ENCODE results near the gene ABCF2. TPM values are rescaled to one million over a fixed set of nuclear protein-coding genes. Genes with fewer than 3 reads are reported as not detected.

ABCF2 gene
- total RNA-seq, 1 experiment from 2014 or later = 45.8 TPM

DNA sequence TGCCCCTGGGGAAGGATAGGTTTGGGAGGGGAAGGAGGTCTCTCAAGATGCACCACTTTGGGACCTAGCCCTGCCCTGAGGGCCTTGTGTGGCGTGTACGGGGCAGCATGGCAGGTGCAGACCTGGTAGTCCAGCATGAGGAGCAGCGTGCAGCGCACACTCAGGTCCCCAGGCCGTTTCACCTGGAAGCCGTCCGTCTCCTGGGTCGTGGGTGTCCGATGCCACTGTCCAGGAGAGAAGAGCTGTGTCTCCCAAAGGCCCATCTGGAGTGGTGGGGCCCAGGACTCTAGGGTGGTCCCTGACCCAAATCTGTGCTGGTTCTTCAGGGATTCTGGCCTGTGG is 14.7 kb upstream of the ABCF2 start:
- H3K4me1 ChIP-seq (replicated peaks; ENCODE audit: insufficient read depth) = no peaks in the 10 kb centered on the region
- no peak overlapping the region for H3K4me2 ChIP-seq
- ChIA-PET CTCF (no interaction called here), POLR2A (ENCODE audit: unreplicated experiment) (no interaction called here)
- BruUV-seq (replicated peaks) = no TSS peak
- H3K9me3 ChIP-seq (ENCODE audit: insufficient read depth, low read depth) = no peaks in the 10 kb centered on the region
- H3K27ac ChIP-seq = no peak overlapping the region
- H4K20me1 ChIP-seq (ENCODE audit: insufficient read depth) = peaks cover 21% of the 10 kb centered on the region; the same call in 1 of the 2 replicates
- H3K79me2 ChIP-seq (ENCODE audit: low read depth) = no peaks in the 10 kb centered on the region
- H2AFZ ChIP-seq = no peak overlapping the region
- no peak for DNase-seq
- peaks cover 16% of the 10 kb centered on the region for H3F3A ChIP-seq (ENCODE audit: insufficient read depth, low read depth)
- no peak for TF ChIP-seq EZH2 (IDR thresholded peaks at IDR 0.05; ENCODE audit: low read depth)
- TF ChIP-seq, protein P1, sequence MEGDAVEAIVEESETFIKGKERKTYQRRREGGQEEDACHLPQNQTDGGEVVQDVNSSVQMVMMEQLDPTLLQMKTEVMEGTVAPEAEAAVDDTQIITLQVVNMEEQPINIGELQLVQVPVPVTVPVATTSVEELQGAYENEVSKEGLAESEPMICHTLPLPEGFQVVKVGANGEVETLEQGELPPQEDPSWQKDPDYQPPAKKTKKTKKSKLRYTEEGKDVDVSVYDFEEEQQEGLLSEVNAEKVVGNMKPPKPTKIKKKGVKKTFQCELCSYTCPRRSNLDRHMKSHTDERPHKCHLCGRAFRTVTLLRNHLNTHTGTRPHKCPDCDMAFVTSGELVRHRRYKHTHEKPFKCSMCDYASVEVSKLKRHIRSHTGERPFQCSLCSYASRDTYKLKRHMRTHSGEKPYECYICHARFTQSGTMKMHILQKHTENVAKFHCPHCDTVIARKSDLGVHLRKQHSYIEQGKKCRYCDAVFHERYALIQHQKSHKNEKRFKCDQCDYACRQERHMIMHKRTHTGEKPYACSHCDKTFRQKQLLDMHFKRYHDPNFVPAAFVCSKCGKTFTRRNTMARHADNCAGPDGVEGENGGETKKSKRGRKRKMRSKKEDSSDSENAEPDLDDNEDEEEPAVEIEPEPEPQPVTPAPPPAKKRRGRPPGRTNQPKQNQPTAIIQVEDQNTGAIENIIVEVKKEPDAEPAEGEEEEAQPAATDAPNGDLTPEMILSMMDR (conservative IDR thresholded peaks at IDR 0.05) = no peak
- no peak overlapping the region for H3K4me3 ChIP-seq
- H3K9me2 ChIP-seq (ENCODE audit: insufficient read depth) = no peaks in the 10 kb centered on the region
- H3K27me3 ChIP-seq (ENCODE audit: insufficient read depth, low read depth) = 0 out of 2 replicates have a peak, but pooled peaks cover 11% of the 10 kb centered on the region
- H3K36me3 ChIP-seq (ENCODE audit: low read depth) = 0 out of 2 replicates have a peak, but pooled peaks cover 6% of the 10 kb centered on the region
- intact Hi-C loops (cut with micrococcal nuclease; ENCODE audit: unreplicated experiment) = loop anchor here (5.0 kb wide), 1 partner anchor 69 kb away; no protein-coding TSS in a partner anchor

DNA sequence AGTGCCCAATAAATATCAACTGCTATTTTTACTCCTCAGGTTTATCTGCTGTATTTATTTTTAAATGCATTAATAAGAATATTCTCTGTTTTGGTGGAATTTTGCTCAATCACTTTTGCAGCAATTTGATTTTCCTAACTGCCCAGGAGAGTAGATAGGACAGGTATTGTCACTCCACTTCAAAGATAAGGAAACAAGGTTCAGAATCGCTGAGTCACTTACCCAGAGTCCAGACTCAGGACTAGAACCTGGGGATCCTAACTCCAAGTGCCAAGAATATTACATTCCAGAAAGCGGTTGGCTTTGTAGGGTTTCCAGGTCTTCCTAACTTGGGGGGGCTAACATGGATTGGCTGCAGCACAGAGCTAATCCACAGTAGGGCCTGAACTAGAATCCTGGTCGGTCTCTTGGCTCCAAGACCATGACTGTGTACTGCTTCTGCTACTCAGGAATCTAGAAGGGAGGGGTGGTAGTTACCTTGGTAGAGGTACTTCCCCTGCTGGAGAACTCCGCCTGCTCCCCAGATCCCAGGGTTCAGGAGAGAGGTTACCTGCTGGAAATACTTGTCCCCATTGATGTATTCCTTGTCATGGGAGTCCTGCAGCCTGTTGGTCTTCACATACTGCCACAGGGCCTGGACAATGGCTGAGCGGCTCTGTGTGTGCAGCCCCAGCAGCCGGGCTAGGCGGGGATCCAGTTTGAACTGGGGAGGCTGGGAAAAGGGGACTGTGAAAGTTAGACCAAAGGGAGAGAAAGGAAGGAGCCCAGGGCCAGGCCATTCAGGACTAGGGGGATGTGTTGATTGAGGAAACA is 14.1 kb upstream of the ABCF2 start:
- Histone ChIP-seq H3F3A (ENCODE audit: insufficient read depth, low read depth) (peaks cover 16% of the 10 kb centered on the region), H3K9me3 (ENCODE audit: insufficient read depth, low read depth) (no peaks in the 10 kb centered on the region), H3K27ac (no peak overlapping the region), H3K4me2 (no peak overlapping the region), H3K4me3 (no peak overlapping the region), H3K27me3 (ENCODE audit: insufficient read depth, low read depth) (0 out of 2 replicates have a peak, but pooled peaks cover 5% of the 10 kb centered on the region), H3K79me2 (ENCODE audit: low read depth) (peaks cover 4% of the 10 kb centered on the region; the same call in 1 of the 2 replicates), H3K9me2 (ENCODE audit: insufficient read depth) (no peaks in the 10 kb centered on the region), H2AFZ (no peak overlapping the region), H3K36me3 (ENCODE audit: low read depth) (0 out of 2 replicates have a peak, but pooled peaks cover 11% of the 10 kb centered on the region), H4K20me1 (ENCODE audit: insufficient read depth) (peaks cover 26% of the 10 kb centered on the region), H3K4me1 (replicated peaks; ENCODE audit: insufficient read depth) (no peaks in the 10 kb centered on the region)
- ChIA-PET POLR2A (ENCODE audit: unreplicated experiment) (interaction anchor here (0.7 kb wide), 1 partner anchor 14 kb away, joined by 3 read pairs; no protein-coding TSS in a partner anchor), CTCF (no interaction called here)
- BruUV-seq (replicated peaks) = no TSS peak
- DNase-seq = no peak
- TF ChIP-seq EZH2 (IDR thresholded peaks at IDR 0.05; ENCODE audit: low read depth) = no peak
- TF ChIP-seq, protein P1 (conservative IDR thresholded peaks at IDR 0.05) = no peak
- intact Hi-C loops (cut with micrococcal nuclease; ENCODE audit: unreplicated experiment) = loop anchor here (5.0 kb wide), 1 partner anchor 69 kb away; no protein-coding TSS in a partner anchor

DNA sequence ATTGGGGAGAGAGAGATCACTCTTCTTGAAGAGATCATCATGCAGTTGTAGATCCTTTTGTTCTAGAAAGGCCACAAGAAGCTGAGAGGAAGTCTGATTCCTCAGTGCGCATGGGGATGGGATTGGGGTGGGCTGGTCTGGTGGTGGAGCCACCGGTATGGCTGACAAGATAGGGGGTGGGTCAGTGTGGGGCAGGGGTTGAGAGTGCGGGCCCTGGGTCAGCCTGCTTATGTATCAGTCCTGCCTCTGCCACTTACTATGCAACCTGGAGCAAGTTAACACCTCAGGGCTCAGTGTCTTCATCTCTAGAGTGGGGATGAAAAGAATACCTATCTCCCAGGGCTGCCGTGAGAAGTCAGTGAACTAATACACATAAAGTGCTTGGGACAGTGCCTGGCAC is 13.5 kb upstream of the ABCF2 start:
- Histone ChIP-seq H3K27me3 (ENCODE audit: insufficient read depth, low read depth) (no peaks in the 10 kb centered on the region), H3K9me2 (ENCODE audit: insufficient read depth) (no peaks in the 10 kb centered on the region), H4K20me1 (ENCODE audit: insufficient read depth) (peaks cover 32% of the 10 kb centered on the region), H3K9me3 (ENCODE audit: insufficient read depth, low read depth) (no peaks in the 10 kb centered on the region), H3K36me3 (ENCODE audit: low read depth) (peaks cover 13% of the 10 kb centered on the region; the same call in 1 of the 2 replicates), H3K4me3 (no peak overlapping the region), H3K4me2 (no peak overlapping the region), H3K79me2 (ENCODE audit: low read depth) (peaks cover 10% of the 10 kb centered on the region; the same call in 1 of the 2 replicates), H3K27ac (no peak overlapping the region), H3K4me1 (replicated peaks; ENCODE audit: insufficient read depth) (no peaks in the 10 kb centered on the region), H2AFZ (no peak overlapping the region), H3F3A (ENCODE audit: insufficient read depth, low read depth) (peaks cover 16% of the 10 kb centered on the region)
- ChIA-PET CTCF (no interaction called here), POLR2A (ENCODE audit: unreplicated experiment) (interaction anchor here (0.7 kb wide), 1 partner anchor 13 kb away, joined by 3 read pairs; no protein-coding TSS in a partner anchor)
- no peak for TF ChIP-seq EZH2 (IDR thresholded peaks at IDR 0.05; ENCODE audit: low read depth)
- TF ChIP-seq, protein P1 (conservative IDR thresholded peaks at IDR 0.05) = no peak
- intact Hi-C loops (cut with micrococcal nuclease; ENCODE audit: unreplicated experiment) = loop anchor here (5.0 kb wide), 1 partner anchor 68 kb away; no protein-coding TSS in a partner anchor
- no TSS peak for BruUV-seq (replicated peaks)
- DNase-seq = no peak
